SU-DHL-6 (cell line): ENCODE measurements around the gene TOM1.

Experiments
- H2AFZ ChIP-seq: fragments of 200-600 bp; sonication (generic); 2 replicates; pipeline ENCODE4 v1.6.1; 2014; ENCODE audit warnings: low read depth, mild to moderate bottlenecking, moderate library complexity, mixed read lengths, antibody characterized with exemption, low read length; ENCODE audit not compliant: severe bottlenecking
- H3F3A ChIP-seq: fragments of 200-600 bp; shearing (Covaris generic); 2 replicates; pipeline ENCODE4 v1.6.0; 2016; ENCODE audit warnings: antibody characterized with exemption, mild to moderate bottlenecking; ENCODE audit not compliant: insufficient read depth
- H3K27ac ChIP-seq: fragments of 200-600 bp; sonication (generic); 2 replicates; pipeline ENCODE4 v1.5.1; 2016; ENCODE audit warnings: low read depth, mild to moderate bottlenecking, low read length, moderate library complexity, mixed read lengths
- H3K27me3 ChIP-seq: fragments of 200-600 bp; sonication (generic), shearing (Covaris generic); 2 replicates; pipeline ENCODE4 v1.6.0; 2014; ENCODE audit warnings: mild to moderate bottlenecking, low read length
- H3K36me3 ChIP-seq: fragments of 200-600 bp; sonication (generic); 2 replicates; pipeline ENCODE4 v1.6.1; 2014; ENCODE audit warnings: mild to moderate bottlenecking, low read length, mixed read lengths
- H3K4me2 ChIP-seq: fragments of 300-600, 200-600 bp; shearing (Covaris generic), sonication (generic); 2 replicates; pipeline ENCODE4 v1.6.0; 2014; ENCODE audit warnings: low read length, low read depth, mild to moderate bottlenecking; ENCODE audit not compliant: poor library complexity, severe bottlenecking
- H3K4me3 ChIP-seq: fragments of 200-600 bp; sonication (generic); 2 replicates; pipeline ENCODE4 v1.5.1; 2014; ENCODE audit warnings: antibody characterized with exemption, low read length, mild to moderate bottlenecking, mixed read lengths; ENCODE audit not compliant: insufficient read depth, poor library complexity, severe bottlenecking
- H3K79me2 ChIP-seq: fragments of 200-600 bp; sonication (generic); 2 replicates; pipeline ENCODE4 v1.6.1; 2014; ENCODE audit warnings: mild to moderate bottlenecking, low read length, moderate library complexity; ENCODE audit not compliant: insufficient read depth
- H3K9ac ChIP-seq: fragments of 200-600 bp; sonication (generic); 2 replicates; pipeline ENCODE4 v1.7.0; 2014; ENCODE audit warnings: mild to moderate bottlenecking, low read length
- H3K9me2 ChIP-seq: fragments of 200-600 bp; sonication (generic); replicated peaks from 2 replicates; pipeline ENCODE4 v1.6.1; 2014; ENCODE audit warnings: low read length; ENCODE audit not compliant: insufficient read depth
- H3K9me3 ChIP-seq: fragments of 200-600 bp; sonication (generic); 2 replicates; pipeline ENCODE4 v1.6.1; 2014; ENCODE audit warnings: low read length, mixed read lengths; ENCODE audit not compliant: insufficient read depth
- H4K20me1 ChIP-seq: fragments of 200-600 bp; sonication (generic); 2 replicates; pipeline ENCODE4 v1.6.1; 2014; ENCODE audit warnings: low read depth, mild to moderate bottlenecking, antibody characterized with exemption, low read length, moderate library complexity, mixed read lengths
- CTCF ChIP-seq: fragments of 200-600 bp; sonication (generic); IDR thresholded peaks from one replicate; pipeline ENCODE4 v1.5.1; 2017; ENCODE audit warnings: antibody characterized with exemption, mild to moderate bottlenecking, low read length, moderate library complexity; ENCODE audit not compliant: insufficient read depth, poor library complexity, severe bottlenecking
- EZH2phosphoT487 ChIP-seq: fragments of 200-600 bp; sonication (generic), shearing (Covaris generic); conservative IDR thresholded peaks from 2 replicates; pipeline ENCODE4 v1.6.1; 2018; ENCODE audit warnings: mild to moderate bottlenecking, antibody characterized with exemption, low read length, moderate library complexity, mixed read lengths

Gene TOM1

DNA sequence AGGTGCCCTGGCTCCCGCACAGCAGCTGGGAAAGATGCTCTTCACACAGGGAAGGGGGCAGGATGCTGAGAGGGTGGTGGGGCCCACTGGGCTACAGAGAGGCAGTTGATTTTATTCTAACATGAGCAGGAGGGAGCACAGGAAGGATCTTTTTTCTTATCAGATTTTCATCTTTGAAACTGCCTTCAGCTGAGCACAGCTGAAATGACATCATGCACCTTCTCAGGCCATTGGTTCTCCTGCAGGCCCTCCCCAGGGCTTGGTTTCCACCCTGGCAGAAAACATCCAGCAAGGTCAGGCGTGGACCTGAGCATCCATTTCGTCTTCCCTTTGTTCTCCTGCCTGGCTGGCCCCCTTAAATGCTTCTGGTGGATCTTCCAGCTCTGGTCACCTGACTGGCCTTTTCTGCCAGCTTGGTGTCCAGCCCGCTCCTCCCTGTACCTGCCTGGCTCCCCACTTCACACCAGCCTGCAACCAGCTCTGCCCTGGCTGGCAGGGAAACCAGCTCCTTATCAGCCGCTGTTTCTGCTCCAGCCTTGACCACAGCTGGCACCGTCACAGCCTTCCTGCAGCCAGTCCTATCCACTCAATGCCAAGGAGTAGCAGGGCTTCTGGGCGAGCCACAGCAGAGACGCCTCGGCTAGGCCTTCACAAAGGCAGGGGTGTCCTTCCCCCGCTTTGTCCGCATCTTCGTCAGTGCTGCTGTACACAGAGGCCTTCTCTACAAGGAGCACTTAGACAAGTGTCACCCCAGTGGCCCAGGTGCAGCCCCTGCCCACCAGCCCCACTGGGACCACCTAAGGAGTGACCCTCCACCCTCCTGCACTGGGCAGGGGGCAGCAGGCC, 36.5 kb downstream of the TOM1 start:
- H3K27ac ChIP-seq, result no peak overlapping the region
- no peaks in the 10 kb centered on the region for H3K9me2 ChIP-seq
- H3F3A ChIP-seq, result no peaks in the 10 kb centered on the region
- H2AFZ ChIP-seq, result no peak overlapping the region
- H4K20me1 ChIP-seq, result no peaks in the 10 kb centered on the region
- no peak overlapping the region for H3K9ac ChIP-seq
- no peak overlapping the region for H3K4me2 ChIP-seq
- H3K9me3 ChIP-seq, result no peaks in the 10 kb centered on the region
- no peaks in the 10 kb centered on the region for H3K79me2 ChIP-seq
- H3K36me3 ChIP-seq, result no peaks in the 10 kb centered on the region
- no peak for TF ChIP-seq EZH2phosphoT487
- no peak overlapping the region for H3K4me3 ChIP-seq
- H3K27me3 ChIP-seq, result no peaks in the 10 kb centered on the region

GRCh38 chr22:35337932-35338331, 38.2 kb downstream of the TOM1 start:
- Histone ChIP-seq H2AFZ (no peak overlapping the region), H3K9me3 (no peaks in the 10 kb centered on the region), H3K9me2 (no peaks in the 10 kb centered on the region), H3K4me3 (no peak overlapping the region), H3K9ac (no peak overlapping the region), H3K27ac (no peak overlapping the region), H3F3A (no peaks in the 10 kb centered on the region), H3K27me3 (no peaks in the 10 kb centered on the region), H4K20me1 (no peaks in the 10 kb centered on the region), H3K79me2 (no peaks in the 10 kb centered on the region), H3K4me2 (no peak overlapping the region), H3K36me3 (no peaks in the 10 kb centered on the region)
- TF ChIP-seq EZH2phosphoT487, result no peak

DNA sequence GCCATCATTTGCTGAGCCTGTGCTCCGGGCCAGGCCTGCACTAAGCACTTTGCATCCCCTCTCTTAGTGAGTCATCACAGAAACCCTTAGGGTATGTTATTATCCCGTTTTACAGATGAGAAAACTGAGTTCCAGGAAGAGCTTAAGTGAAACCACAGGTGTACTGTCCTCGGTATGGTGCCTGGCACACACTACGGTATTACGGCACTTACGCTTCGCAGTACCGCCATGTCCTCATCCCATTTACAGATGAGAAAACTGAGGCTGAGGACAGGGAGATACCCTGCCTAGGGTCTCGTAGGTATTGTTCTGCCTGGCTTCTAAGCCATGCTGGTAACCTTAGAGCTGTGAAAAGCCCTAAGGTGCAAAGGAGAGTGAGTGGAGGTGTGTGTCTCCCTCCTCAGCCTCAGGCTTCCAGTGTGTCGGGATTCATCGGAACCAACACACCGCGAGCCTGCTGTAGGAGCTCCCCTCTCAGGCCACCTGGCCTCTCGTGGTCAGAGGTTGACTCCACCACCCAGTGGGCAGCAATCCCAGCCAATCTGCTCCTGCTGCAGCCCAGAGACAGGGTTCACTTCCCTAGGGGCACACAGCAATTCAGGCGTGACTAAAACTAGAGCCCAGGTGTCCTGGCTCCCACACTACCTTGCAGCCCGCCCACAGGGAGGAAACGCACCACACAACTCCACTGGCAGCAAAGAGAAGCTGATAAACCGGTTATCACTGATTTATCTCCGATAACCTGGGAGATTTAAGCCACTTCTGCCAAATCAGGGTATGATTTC, 41.6 kb downstream of the TOM1 start:
- no peak for TF ChIP-seq EZH2phosphoT487
- TF ChIP-seq CTCF, result no peak
- H2AFZ ChIP-seq, result no peak overlapping the region
- H4K20me1 ChIP-seq, result no peaks in the 10 kb centered on the region
- H3K79me2 ChIP-seq, result no peaks in the 10 kb centered on the region
- H3K4me3 ChIP-seq, result no peak overlapping the region
- no peaks in the 10 kb centered on the region for H3K9me2 ChIP-seq
- H3F3A ChIP-seq, result no peaks in the 10 kb centered on the region
- no peak overlapping the region for H3K9ac ChIP-seq
- H3K4me2 ChIP-seq, result no peak overlapping the region
- H3K9me3 ChIP-seq, result peaks cover 3% of the 10 kb centered on the region; the same call in 1 of the 2 replicates
- H3K27me3 ChIP-seq, result no peaks in the 10 kb centered on the region
- no peaks in the 10 kb centered on the region for H3K36me3 ChIP-seq
- H3K27ac ChIP-seq, result no peak overlapping the region

DNA sequence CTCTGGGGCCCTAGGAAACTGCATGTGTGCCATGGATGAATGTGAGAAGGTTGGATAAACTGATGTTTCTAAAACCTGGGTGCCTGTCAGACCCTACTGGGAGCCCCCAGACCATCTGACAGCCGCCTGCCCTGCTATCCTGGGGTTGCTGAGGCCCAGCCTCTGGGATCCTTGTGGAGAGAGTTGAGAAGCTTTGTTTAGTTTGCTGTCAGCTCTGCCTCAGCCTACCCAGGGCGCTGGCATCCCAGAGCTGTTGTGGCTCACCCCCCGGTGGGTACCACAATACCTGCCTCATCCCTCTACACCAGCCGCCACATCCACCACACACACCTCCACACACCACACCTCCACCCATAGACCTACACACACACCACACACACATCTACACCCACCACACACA, 42.7 kb downstream of the TOM1 start:
- no peaks in the 10 kb centered on the region for H3F3A ChIP-seq
- H3K36me3 ChIP-seq, result no peaks in the 10 kb centered on the region
- H2AFZ ChIP-seq, result no peak overlapping the region
- no peak overlapping the region for H3K4me2 ChIP-seq
- H3K4me3 ChIP-seq, result no peak overlapping the region
- no peak overlapping the region for H3K9ac ChIP-seq
- no peaks in the 10 kb centered on the region for H4K20me1 ChIP-seq
- H3K27ac ChIP-seq, result no peak overlapping the region
- H3K27me3 ChIP-seq, result no peaks in the 10 kb centered on the region
- no peaks in the 10 kb centered on the region for H3K9me2 ChIP-seq
- no peak for TF ChIP-seq CTCF
- no peak for TF ChIP-seq EZH2phosphoT487
- no peaks in the 10 kb centered on the region for H3K79me2 ChIP-seq
- peaks cover 3% of the 10 kb centered on the region; the same call in 1 of the 2 replicates for H3K9me3 ChIP-seq
